ENCODE data around the gene CTPS2. TPM values are rescaled to one million over a fixed set of nuclear protein-coding genes. Genes with fewer than 3 reads are reported as not detected.
"Not testable (repeated sequence)": the region's sequence is repeated elsewhere in the genome, so short reads cannot be mapped to it uniquely, and the experiment has no call there.

CTPS2 gene, protein sequence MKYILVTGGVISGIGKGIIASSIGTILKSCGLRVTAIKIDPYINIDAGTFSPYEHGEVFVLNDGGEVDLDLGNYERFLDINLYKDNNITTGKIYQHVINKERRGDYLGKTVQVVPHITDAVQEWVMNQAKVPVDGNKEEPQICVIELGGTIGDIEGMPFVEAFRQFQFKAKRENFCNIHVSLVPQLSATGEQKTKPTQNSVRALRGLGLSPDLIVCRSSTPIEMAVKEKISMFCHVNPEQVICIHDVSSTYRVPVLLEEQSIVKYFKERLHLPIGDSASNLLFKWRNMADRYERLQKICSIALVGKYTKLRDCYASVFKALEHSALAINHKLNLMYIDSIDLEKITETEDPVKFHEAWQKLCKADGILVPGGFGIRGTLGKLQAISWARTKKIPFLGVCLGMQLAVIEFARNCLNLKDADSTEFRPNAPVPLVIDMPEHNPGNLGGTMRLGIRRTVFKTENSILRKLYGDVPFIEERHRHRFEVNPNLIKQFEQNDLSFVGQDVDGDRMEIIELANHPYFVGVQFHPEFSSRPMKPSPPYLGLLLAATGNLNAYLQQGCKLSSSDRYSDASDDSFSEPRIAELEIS
- total RNA-seq, result 17.4 TPM

DNA sequence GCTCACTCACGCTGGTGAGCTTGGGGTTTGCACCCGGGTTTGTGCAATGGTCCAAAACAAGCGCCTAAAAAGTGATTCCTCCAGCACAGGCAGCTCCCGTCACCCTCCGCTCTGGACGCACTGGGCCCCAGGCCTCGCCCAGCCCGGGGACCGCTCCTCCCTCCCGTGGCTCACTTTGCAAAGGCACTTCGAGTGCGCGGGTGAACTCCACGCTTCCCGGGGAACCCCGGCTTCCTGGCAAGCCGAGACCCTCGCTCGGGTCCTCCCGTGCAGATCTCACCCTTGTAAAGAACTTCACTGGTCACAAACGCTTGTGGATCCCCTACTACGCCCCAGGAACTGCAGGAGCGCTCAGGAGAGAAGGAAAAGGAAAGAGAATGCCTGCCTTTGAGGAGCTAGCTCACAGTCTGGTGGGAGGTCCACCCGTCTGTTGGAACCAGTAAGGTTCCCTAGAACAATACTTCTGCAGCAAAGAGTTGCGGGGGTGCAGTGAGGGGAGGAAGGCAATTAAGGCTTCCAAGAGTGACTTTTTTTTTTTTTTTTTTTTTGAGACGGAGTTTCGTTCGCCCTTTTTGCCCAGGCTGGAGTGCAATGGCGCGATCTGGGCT lies at the start of gene CTPS2:
Gene CTPS2, minus strand, starts transcription at position 122 of the 608 bp plus-strand sequence. CDS start 9,767 bp downstream, outside the sequence.
- peak; percentile 67 for DNase-seq (ENCODE audit: low spot score)

DNA sequence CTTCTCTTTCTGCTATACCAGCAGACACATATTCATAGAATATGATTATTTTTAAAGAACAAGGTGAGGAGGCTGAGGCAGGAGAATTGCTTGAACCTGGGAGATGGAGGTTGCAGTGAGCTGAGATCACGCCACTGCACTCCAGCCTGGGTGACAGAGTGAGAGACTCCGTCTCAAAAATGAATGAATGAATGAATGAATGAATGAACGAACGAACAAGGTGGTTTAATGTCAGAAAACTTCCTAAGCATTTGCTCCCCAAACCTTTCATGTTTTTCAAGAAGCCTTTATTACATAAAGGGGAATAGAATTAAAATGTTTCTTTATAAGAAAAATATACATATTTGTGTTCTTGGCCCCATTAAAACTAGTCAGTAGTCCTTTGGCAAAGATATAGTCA lies 49.0 kb upstream of the CTPS2 start:
- DNase-seq (ENCODE audit: low spot score), result not testable (repeated sequence)

DNA sequence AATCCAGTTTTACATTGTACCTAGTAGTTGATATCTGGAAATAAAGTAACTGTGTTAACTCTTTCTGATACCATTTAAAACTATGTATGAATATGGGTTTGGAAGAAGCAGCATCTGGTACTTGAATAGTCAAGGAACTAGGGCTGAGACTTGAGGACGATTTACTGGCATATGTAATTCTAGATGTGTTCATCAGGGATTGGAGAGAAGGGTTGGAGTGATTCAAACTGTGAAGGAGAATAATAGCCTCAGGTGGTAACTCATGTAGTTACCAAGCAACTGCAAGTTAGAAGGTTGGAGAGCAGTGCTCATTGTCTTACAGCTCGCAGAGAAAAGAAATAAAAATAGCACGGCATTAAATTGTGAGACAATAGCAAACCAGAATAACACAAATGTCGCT lies 44.3 kb upstream of the CTPS2 start:
- DNase-seq (ENCODE audit: low spot score), result no peak

DNA sequence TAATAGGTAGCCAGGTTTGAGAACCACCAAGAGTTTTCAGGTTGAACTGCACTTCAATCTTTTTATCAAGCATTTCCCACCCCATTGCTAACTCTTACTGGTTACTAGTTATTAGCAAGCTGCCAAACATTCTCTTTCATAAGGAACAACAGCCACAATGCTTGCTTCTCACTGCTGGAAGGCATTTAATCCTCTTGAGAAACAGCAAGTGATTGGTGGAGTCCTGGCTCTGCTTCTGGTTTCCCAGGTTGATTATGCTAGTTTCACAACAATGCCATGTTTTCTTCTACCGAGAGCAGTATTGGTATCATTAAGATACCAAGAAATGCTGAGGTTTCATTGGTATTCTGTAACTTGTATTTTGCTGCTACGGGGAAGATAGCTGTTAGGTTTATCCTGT lies 41.5 kb upstream of the CTPS2 start:
- DNase-seq (ENCODE audit: low spot score), result no peak

DNA sequence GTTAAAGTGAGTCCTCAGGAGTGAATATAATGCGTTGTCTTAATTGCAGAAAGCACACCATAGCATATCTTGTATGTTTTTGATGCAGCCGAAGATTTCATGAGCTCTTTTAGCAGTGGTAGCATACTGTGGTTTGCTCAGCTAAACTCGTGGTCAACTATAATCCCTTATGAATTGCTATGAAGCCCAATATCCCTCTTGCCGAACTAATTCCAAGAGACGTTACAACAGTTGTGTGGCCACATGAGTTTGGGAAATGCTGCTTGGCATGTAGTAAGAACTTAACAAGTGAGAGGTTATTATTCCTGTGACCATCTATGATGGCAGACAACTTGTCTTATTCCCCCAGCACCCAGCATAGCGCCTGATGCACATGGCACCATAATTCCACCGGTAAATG lies 37.7 kb upstream of the CTPS2 start:
- no peak for DNase-seq (ENCODE audit: low spot score)

DNA sequence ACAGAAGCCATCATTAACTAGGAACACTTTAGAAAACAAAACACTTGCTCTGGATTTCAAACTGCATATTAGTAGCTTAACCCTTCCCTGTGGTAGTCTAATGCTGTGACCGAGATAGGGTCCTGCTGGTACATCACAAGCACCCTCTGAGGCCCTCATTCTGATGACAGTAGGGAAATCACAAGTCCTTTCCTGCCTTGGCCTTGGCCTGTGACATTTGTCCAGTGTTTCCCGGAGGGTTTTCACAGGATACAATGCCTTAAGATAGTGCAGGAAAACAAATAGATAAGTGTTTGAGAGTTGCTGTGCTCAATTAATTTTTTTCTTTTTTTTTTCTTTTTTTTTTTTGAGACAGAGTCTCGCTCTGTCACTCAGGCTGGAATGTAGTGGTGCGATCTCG lies 36.0 kb upstream of the CTPS2 start:
- DNase-seq (ENCODE audit: low spot score), result no peak

DNA sequence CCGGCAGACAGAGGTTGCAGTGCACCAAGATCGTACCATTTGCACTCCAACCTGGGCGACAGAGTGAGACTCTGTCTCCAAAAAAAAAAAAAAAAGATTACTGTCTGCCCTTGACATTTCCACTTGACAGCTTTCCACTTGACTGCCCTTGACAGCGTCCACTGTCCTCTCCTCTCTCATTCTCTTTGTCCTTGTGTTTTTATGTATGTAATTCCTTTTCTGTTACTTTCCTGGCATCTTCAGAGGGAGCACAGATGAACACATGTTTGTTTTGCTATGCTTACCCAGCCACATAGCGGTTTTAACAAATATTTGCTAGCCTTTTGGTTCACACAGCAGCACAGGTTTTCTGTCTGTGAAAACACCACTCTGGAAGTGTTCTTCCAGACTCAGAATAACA lies 33.2 kb upstream of the CTPS2 start:
- DNase-seq (ENCODE audit: low spot score), result no peak

DNA sequence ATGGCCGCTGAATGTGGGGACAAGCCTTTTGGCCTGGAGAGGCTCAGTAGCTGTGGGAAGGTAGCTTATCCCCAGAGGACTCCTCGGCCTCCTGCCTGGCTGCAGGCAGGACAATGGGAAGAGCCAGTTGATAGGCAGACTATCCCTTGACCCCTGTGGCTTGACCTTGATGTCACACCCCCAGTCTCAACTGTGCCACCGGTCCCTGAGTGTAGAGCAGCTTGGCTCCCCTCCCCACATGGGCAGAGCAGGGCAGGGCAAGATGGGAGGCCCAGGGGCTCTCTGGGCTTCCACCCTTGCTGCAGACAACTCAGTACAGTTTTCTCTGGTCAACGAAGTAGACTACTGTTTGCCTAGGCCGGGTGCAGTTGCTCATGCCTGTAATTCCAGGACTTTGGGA lies 32.6 kb upstream of the CTPS2 start:
- DNase-seq (ENCODE audit: low spot score), result no peak

DNA sequence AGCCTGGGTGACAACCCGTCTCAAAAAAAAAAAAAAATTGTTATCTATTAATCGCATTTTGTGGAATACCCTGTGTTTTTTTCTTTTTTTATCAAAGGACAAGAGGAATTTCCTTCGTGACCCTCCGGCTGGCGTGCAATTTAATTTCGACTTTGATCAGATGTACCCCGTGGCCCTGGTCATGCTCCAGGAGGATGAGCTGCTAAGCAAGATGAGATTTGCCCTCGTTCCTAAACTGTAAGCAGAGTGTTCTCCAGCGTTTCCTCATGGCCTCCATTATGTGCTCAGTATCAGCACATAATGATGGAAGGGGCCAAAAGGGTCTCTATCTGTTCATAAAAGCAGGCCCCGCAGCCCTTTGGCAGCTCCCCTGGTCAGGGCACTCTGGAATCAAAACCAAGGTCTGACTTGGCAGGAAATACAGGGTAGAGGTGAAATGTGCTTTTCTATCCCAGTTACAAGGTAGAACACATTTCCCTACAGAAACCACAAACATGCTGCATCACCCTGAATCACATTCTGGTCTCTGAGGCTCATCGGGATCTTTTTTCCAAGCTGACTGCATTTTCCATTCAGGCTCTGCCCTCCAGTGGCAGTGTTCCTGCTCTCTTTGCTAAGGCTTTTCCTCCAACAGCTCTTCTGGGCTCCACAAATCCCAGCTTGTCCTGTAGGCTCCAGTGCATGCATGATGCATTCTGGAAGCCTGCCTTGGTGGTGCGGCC lies 31.3 kb upstream of the CTPS2 start:
- no peak for DNase-seq (ENCODE audit: low spot score)

DNA sequence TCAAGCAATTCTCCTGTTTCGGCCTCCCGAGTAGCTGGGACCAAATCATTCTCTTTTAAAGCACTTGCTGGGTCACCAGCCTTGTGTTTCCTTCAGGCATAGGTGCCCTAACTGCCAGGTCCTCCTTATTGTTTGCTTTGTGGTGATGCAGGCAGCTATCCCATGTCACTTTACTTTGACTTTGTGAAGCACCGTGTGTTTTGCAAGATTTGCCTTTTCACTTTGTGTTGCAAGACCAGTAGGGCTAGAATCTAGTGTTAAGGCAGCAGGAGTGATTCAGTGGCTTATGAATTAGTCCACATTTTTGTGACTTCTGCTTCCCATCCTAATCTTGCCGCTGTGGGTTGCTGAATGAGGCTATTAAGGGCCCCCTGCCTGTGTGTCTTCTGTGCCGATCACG lies 27.1 kb upstream of the CTPS2 start:
- no peak for DNase-seq (ENCODE audit: low spot score)

DNA sequence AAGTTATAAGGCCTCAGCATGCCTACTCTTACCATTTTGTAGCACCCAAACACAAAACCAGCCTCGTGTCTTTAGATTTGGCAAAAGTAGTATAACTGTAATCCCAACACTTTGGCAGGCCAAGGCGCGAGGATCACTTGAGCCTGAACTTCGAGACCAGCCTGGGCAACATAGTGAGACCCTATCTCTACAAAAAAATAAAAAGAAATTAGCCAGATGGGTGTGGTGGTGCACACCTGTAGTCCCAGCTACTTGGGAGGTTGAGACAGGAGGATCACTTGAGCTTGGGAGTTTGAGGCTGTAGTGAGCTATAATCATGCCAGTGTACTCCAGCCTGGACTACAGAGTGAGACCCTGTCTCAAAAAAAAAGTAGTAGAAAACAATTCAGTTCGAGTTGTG lies 24.6 kb upstream of the CTPS2 start:
- no peak for DNase-seq (ENCODE audit: low spot score)

DNA sequence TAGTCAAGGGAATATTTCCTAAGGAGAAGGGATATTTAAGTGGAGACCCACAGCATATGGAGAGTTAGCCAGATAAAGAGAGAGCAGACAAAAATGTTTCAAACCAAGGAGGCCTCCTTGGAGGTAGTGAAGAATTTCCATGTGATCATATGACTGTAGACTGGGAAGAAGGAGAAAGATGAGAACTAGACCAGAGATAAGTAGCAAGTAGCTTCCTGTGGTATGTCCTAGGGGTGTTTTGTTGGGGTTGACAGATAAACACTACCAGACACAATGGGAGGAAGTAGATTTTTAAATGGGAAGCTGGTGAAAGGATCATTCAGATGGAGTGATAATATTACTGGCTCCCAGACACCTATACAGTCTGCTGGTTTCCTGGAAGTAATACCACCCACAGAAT lies 20.5 kb upstream of the CTPS2 start:
- DNase-seq (ENCODE audit: low spot score), result no peak

DNA sequence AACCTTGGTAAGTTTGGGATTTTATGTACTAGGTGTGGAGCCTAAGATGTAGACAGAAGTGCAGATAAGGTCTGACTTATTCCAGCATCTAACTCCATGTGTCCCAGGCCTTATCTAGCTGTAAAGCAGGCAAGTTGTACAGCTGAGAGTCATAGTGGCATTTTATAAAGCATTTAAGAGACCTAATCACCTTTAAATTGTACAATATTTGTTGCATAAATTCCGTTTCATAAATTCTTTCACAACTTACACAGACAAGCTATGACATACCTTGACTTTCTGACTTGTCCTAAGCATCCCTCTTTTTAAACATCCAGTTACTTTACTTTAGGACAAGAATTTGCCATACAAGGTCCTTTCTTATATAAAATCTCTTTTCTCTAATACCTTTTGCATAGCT lies 18.0 kb upstream of the CTPS2 start:
- DNase-seq (ENCODE audit: low spot score), result no peak

DNA sequence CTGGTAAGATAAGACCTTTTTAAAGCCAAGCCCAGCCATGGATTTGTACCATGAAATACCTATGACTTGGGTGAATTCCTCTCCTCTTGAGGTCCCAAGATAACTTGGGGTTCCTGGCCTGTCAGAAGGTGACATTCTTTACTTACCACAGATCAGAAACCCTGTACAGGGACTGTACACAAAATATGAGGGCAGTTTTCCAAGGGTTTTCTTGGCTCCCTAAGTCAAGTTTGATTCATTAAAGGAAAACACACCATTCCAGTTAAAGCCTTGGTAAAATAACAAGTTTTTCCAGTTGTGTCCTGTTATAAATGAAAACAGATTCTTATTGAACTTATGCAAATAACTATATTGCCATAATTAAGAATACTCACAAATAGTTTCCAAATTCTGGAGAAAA lies 15.2 kb upstream of the CTPS2 start:
- no peak for DNase-seq (ENCODE audit: low spot score)

DNA sequence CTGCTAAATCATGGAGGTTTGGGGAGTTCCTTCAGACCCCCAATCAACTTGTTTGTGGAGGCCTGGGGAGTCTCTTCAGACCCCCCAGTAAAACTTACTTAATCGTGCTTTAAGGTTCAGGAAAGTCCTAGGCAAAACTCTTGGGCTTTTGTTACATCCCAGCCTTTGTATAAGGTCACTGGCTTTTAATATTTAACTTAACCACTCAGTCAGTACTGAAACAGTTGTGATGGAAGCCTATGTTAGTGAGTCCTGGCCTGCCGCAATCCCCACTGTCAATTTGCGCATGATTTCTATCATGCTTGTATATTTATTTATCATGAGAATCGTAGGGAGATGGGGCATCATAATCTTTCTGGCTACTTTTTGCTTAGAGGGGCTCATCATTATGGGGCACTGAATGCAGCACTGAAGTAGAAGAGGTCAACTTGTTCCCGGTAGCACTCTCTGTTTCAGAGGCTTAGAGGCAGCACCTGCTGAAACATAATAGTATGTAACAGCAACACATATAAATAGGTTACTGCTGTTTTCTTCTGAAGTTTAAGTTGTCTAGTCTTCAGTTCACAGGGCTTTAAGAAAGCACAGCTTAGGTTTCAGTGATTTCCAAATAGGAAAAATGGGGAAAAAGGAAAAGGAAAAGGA lies 14.0 kb upstream of the CTPS2 start:
- not testable (repeated sequence) for DNase-seq (ENCODE audit: low spot score)

DNA sequence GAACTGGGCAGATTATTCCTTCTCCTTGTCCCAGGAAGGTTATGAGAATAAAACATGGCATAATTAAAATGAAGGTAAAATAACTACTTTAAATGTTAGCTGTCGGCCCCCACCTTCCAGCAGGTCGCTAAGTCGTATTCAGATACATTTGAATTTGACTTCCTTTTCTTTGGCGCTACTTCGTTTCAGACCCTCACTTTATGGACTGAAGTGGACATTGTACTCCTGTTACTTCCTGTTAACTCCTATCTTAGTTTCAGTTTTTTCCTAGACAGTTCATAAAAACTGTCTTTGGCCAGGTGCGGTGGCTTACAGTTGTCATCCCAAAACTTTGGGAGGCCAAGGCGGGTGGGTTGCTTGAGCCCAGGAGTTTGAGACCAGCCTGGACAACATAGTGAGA lies 12.6 kb upstream of the CTPS2 start:
- DNase-seq (ENCODE audit: low spot score), result no peak

DNA sequence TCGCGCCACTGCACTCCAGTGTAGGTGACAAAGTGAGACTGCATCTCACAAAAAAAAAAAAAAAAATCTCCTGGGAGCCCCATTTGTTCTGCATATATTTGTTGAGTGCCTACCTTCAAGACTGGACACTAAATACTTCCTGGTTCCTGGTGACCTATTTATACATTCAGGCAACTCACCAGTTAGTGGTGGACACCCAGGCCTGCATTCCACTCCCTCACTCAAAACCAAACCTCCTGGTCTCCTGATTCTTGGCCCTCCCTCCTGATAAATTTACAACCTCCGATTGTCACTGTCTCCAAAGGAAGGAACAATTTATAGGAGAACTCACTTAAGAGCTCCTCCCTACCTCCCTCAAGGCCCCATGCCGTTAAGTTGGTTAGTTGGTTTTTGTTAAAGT lies 10.0 kb upstream of the CTPS2 start:
- DNase-seq (ENCODE audit: low spot score), result no peak

DNA sequence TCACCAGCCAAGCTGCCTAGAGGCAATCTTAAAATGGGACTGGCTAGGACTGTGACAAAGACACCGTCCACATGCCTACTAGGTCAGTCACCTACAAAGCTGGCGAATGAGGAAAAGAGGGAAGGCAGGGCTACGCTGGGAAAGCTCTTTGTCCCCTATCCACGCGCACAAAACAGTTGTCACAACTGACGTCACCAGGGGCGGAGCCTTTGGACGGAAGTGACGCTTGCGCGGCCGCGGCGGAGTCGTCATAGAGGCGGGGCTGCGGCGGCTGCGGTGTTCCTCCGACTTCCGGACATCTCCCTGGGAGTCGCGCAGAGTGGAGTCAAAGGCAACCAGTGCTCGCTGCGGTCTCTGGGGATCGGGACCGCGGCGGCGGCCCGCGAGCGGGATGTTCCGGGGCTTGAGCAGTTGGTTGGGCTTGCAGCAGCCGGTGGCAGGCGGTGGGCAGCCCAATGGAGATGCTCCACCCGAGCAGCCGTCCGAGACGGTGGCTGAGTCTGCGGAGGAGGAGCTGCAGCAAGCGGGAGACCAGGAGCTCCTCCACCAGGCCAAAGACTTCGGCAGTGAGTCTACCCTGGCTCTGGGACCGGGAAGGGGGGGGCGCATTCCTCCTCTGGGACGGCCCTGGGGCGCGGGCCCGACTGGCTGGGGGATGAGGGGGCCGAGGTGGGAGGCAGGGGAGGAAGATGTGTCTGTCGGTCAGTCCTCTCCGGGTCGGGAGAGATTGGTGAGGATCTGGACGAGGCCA lies 7.0 kb upstream of the CTPS2 start, which contains the start of gene SYAP1:
Gene SYAP1, plus strand, starts transcription at position 279 of the 751 bp plus-strand sequence. Its CDS starts 113 bp downstream, at position 392.
- peak; percentile 98 for DNase-seq (ENCODE audit: low spot score)

DNA sequence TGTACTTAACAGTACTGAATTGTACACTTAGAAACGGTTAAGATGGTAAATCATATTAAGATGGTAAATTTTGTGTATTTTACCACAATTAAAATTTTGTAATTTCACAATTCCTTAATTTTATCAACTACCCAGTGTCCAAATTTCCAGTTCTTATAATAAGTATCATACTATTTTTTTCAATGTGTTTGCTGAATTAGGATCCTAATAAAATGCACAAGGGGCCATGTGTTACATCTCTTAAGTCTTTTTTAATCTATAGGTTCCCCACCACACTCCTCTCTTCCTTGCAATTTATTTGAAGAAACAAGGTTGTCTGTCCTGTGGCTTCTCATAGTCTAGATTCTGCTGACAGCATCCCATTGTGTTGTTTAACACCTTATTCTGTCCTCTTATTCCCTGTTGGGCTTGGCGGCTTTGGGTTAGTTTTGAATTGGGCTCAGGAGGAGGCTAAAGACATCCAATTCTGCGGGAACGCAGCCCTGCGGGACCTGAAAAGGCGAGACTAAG lies 6.4 kb upstream of the CTPS2 start:
- no peak for DNase-seq (ENCODE audit: low spot score)

DNA sequence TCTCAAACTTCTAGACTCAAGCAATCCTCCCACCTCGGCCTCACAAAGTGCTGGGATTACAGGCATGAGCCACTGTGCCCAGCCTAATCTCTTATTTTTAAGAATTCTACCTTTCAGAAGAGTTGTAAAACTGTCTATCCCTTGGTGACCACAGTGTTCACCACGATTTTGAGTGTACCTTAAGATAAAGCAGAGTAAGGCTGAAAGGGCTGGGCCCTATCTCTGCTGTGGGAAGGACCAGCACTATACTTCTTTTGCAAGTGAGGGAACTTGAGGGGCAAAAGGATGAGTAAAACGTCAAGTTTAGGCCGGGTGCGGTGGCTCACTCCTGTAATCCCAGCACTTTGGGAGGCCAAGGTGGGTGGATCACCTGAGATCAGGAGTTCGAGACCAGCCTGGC lies 4.0 kb upstream of the CTPS2 start:
- DNase-seq (ENCODE audit: low spot score), result not testable (repeated sequence)

DNA sequence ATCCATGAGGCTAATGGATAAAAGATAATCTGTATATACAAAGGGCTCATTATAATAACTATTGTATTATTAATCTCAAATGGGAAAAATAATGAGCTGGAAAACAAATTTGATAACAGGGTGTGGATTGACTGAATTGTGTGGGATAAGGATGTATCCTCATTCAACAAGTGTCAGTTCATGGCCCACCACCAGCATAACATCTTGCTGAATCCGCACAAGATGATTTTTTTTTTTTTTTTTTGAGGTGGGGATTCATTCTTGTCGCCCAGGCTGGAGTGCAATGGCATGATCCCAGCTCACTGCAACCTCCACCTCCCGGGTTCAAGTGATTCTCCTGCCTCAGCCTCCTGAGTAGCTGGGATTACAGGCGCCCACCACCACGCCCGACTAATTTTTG lies 3.2 kb upstream of the CTPS2 start:
- DNase-seq (ENCODE audit: low spot score), result not testable (repeated sequence)
